Stimulated activated CD4-positive, alpha-beta T cell treated with anti-CD3 and anti-CD28 coated beads, Interleukin-15, amount 100 ng/mL, for 1 hour (primary cell): ENCODE measurements around the gene JAM3.

ENCODE experiments used
- DNase-seq, 2 donors: peaks; one replicate each; pipeline ENCODE4 v3.0.0-alpha.2; 2020; ENCODE audit warnings: low read depth in 1 of 2, low spot score in 1 of 2

The JAM3 gene

GRCh38 chr11:134039726-134040385 is 29.0 kb upstream of the JAM3 start:
- no peak for DNase-seq

DNA sequence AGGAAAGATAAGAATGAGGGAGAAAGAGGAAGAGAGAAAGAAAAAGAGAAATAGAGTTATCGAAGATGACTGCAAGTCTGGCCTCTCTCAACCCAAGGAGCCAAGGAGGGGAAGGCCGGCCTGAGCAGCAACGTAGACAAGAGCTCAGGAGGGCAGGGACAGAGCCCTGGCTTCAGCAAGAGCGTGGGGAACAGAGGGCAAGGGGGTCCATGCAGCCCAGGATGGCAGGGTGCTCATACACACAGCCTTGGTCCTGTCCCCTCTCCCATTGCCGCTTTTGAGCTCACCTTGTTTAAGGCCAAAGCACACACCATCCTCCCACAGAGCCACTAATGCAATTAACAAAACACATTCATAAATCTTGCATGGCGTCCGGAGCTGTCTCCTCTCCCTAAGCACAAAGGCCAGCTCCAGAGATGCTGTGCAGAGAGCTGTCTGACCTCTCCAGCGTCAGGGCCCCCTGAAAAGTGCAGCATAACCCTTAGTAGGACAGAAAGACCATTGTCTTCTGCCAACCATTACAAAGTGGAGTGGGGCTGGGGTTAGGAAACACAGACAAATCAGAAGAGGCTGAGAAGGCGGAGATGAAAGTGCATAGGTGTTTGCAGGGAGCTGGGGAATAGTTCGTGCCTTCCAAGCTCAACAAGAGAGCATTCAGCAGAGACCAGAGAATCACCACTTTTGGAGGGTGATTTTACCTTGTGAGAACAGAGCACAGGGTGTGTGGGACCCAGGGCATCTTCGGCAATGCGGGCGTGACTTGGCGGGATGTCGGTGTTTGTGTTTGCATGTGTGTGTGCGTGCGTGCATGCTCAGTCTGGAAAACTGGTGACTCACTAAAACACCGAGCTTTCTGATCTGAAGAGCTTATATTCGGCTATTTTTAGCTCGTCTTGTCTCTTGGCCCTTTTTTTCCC is 28.2 kb upstream of the JAM3 start:
- DNase-seq, result no peak

DNA sequence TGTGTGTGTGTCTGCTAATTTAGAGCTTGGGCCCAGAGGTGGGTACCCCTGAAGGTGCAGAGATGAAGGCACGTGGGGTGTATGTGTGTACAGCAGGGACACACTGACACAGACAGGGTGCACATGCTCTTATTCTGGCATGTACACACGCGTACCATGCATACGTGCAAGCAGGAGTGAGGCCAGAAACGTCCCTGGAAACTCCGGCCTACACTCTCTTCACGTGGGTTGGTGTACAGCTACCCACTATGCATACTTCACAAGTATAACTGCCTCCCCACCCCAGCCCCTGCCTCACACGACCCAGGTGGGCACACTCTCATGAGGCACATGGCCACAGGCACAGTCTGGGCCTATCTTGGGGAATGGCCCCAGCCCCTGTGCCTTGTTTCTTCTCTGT is 27.5 kb upstream of the JAM3 start:
- no peak for DNase-seq

DNA sequence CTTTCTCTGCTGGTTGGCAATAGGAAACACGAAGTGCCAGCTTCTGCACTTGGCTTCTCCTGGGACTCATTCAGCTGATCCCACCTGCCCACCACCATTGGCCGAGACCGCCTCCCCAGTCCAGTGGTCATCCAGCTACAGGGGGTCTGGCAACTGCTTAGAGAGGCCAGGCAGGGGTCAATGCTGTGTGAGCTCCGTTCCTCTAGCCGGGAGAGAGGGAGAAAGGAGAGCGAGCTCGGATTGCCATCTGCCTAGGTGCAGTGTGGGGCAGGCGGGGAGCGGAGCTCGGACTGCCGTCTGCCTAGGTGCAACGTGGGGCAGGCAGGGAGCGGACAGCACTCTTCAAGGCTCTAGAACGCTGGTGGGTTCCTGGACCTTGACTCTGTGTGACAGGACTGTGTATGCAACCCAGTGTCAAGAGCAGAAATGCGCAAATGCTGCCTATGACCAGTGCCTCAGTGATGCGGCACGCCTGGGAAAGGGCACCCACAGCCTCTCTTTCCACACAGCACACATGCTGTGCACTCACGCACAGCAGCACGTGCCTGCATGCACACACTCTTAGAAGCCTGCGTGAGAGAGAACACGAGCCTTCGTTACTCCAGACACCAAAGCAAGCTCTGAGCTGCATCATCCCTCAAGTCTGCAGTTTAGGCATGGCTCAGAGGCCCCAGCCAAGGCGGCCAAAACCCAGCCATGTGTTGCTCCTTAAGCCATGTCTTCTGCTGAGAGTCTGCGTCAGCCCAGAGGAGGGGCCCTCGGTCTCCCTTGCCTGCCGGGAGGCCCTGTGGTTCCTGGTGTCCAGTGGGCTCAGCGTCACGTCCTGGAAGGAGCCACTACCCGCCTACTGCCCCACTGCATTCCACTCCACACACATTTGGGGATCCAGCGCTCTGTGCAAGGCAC is 26.8 kb upstream of the JAM3 start:
- DNase-seq, result no peak

DNA sequence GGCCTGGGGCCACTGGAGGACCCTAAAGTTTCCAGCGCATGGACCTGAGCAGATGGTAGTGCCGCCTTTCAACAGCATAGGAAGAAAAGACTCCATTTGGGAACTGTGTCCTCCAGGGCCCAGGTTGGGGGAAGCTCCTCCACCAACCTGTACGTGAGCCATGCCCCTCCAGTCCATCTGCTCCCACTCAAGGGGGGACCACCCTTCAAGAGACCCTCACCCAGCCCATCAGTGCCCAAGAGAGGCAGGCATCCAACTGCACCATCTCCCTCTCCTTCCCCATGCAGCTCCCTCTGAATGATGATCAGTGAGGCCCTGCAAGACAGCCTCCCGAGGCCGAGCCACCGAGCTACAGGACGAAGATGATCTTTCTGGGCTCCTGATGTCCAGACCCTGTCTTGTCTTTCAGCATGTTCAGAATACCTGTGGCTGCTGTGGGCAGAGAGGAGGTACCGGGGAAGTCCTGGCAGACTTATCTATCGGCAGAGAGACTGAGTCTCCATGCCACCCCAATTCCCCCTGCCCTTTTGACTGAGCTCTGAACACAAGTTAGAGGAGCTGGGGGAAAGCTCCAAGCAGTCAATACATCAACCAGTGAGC is 25.0 kb upstream of the JAM3 start:
- DNase-seq, result no peak

- no peak for DNase-seq
Measured at GRCh38 chr11:134044514-134045284, 24.2 kb upstream of the JAM3 start.

DNA sequence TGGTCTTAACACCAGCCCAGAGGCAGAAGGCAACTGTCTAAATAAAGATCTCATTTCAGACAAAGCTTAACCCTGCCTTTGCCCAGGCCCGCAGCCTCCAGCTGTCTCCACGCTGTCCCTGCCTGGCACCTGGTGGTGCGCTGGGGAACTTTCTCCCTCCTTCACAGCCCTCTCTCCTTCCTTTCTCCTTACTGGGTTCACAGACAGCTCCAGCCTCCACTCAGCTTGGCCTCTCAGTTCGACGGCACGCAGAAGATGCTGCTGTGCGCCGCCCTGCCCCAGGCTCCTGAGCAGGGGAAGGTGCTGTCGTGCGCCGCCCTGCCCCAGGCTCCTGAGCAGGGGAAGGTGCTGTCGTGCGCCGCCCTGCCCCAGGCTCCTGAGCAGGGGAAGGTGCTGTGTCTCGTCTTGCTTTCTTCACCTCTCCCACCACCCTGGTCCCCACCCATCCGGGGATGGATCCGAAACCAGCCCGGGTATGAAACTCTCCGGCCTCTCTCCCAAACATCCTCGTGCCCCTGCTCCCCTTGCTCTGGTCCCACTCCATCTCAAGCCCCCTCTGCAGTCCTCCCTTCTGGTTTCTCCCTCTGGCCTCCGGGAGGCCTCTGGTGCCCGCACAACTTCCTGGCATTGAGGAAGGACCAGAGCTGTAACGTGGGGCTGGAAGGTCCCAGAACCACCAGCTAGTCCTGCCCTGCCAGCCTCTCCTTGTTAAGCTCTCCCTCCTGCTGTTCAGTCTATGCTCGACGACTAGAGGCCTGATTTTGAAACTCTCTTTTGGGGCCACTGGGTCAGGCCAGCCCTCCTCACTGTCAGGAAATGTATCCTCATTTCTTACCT is 22.9 kb upstream of the JAM3 start:
- DNase-seq, result no peak

DNA sequence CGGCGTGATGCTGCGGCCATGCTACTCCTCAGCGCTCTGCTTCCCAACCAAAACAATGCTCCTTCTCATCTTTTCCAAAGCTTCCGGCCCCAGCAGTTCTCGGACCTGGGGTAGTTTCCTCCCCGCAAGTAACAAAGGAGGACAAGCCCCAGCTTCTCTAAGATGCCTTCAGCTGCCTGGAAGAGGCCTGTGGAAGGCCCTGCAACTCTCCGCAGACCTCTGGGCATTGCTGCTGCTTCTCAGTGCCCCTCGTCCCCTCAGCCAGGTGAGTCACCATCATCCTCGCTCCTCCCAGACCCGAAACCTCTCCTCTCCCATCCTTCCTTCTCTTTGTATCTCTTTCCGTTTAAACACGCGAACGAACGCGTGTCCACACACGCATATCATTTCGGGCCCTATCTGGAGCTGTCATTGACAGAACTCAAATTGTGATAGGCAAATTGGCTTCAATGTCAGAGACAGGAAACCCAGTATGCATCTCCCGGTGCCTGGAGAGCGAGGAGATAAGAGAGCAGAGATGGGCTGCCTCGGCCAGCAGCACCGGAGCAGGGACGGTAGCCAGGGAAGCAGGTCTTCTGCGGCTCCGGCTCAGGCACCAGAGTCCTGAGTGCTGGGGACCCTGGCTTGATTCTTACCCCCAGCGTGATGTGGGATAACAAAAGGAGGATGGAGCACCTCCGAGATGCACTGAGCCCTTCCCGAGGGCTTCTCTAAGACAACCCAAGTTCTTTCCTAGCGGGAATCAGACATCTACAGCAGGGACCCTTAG is 22.0 kb upstream of the JAM3 start:
- DNase-seq, result no peak

DNA sequence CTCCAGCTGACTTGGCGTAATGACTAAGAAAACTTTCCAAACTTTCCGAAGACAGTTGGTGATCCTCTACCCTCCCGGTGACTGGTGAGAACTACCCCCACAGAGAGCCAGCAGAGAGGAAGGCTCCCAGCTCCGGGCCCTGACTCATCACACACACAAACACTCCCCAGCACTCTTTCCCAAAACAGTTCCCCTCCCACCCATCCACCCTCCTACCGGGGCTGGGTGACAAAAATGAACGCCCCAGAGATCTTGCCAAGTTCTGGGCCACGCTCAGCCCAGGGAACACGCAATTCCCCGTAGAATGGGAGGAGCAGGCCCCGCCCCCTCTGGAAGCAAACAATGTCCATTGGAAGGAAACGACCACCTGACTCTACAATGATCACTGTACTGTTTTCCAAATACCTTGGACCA is 21.3 kb upstream of the JAM3 start:
- no peak for DNase-seq

DNA sequence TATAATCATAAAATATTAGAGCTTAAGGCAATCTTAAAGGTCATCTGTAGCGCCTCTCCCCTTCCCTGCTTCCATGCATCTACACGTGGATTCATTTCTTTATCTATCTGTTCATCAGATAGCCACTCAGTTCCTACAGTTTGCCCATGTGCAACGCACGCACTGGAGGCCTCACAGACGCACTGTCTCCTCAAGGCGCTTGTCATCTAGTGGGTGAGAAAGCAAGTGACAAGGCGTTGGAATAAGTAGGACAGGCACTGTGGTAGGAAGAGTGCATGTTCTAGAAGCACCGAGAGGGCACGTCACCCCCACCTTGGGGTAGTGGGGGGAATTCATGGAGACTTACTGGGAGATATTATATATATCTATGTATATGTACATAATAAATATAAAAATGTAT is 20.8 kb upstream of the JAM3 start:
- DNase-seq, result no peak

- no peak for DNase-seq
Measured at GRCh38 chr11:134049303-134049702, 19.6 kb upstream of the JAM3 start.

DNA sequence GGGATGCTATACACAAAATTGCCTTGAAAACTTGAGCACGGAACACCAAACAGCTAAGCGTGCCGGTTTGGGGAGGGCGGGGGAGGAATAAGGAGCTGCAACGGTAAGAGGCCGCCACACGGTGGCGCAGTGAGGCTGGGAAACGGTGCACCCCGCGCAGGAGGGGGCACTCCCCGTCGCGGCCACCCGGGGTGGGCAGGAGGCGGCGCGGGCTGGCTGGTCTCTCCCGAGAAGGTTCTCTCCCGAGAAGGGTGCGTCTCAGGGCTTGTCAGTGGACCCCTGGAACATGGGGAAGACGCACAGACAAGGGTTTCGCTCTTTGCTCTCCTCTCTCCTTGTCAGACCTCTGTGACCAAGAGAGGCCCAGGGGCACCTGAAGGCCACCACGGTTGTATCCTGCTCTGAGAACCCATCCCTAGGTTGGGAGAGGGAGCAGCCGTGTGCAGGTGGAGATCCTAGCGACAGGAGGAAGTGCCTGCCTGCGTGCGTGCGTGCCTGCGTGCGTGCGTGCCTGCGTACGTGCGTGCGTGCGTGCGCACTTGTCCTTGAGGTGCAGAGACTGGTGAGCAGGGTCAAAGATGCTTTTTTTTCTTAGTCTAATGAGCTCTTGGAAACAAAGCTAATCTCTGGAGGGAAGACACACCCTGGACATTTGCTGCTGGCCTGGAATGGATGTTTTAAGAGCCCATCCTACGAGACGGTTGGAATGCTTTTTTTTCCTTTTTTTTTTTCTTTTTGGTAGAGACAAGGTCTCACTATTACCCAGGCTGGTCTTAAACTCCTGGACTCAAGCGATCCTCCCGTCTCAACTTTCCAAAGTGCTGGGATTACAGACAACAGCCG is 18.1 kb upstream of the JAM3 start:
- DNase-seq, result peak; percentile 47 to 63

DNA sequence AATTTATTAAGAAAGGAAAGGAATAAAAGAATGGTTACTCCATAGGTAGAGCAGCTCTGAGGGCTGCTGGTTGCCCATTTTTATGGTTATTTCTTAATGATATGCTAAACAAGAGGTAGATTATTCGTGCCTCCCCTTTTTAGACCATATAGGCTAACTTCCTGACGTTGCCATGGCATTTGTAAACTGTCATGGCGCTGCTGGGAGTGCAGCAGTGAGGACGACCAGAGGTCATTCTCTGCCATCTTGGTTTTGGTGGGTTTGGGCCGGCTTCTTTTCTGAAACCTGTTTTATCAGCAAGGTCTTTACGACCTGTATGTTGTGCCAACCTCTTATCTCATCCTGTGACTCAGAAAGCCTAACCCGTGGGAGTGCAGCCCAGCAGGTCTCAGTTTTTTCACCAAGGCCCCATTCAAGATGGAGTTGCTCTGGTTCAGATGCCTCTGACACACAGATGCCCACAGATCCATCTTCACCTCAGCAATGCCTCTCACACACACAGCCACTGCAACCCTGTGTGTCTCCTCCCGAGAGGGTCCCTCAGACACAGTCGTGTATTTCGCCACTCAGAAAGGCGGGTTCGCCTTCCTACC is 16.4 kb upstream of the JAM3 start:
- DNase-seq, result no peak

DNA sequence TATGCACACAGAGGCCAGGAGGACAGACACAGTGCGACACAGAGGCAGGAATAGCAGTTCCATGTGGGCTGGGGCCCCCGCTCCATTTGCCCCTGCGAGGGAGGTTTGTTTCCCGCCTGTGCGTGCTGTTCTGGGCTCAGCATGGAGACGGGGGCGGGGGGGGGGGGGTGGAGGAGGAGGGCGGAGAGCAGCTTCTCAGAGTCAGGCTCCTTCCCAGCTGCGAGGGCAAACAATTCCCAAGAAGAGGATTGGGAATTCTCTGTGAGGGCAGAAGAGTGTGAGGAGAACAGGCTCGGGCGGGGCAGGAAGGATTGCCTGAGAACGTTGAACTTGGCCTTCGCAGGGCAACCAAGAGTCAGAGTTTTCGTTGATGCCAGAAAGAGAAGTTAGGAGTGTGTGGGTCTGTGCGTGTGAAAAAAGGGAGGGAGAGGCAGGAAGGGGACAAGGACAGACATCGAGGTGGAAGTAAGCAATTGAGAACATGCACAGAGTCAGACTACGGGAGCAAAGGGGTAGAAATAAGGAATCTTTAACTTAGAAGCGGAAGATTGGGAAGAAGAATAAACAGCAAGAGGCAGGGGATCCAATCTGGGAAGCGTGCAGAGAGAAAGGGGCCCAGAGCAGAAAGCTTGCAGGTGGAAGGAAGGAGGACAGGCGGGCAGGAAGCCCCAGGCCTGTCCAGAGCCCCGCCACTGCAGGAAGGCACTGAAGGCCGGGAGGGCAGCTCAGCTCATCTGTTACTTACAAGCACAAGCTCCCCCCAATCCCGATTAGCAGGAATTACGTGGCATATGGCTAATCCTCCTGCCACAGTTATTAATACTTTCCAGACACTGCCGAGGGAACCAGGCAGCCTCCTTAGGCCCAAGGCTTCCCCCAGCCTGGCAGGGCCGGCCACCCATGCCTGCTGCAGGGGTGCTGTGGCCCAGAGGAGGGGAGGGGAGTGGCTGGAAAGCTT is 15.6 kb upstream of the JAM3 start:
- no peak for DNase-seq

DNA sequence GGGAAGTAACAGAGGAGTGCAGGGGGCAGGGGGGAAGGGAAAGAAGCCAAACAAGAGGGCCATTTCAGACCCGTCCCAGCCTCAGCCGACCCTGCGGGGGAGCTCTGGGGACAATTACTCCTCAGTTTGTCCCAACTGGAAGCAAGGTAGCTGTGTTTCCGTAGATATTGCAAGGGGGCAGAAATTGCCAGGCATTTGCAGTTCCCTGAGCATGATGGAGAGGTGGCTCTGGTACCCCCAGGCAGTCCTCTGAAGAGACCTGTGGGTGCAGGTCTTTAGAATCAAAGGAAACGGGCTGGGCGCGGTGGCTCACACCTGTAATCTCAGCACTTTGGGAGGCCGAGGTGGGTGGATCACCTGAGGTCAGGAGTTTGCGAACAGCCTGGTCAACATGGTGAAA is 13.8 kb upstream of the JAM3 start:
- no peak for DNase-seq

- DNase-seq, result no peak
Measured at GRCh38 chr11:134060316-134060715, 8.6 kb upstream of the JAM3 start.
